CD4-positive, alpha-beta T cell treated with Interleukin-6 at 100 ng/mL for 8 hours (primary cell): ENCODE data around the gene PGPEP1.
"Not testable (repeated sequence)": the region's sequence is repeated elsewhere in the genome, so short reads cannot be mapped to it uniquely, and the experiment has no call there.

ENCODE experiments used
- DNase-seq: peaks from one replicate; pipeline ENCODE4 v3.0.0-alpha.2; 2020; ENCODE audit warnings: mixed read lengths, low spot score

The PGPEP1 gene

GRCh38 chr19:18308051-18308947 is 32.1 kb upstream of the PGPEP1 start:
- no peak for DNase-seq

- no peak for DNase-seq
These were observed 31.5 kb upstream of the PGPEP1 start for GRCh38 chr19:18308948-18309325.

GRCh38 chr19:18309525-18310064 is 30.8 kb upstream of the PGPEP1 start:
- no peak for DNase-seq

GRCh38 chr19:18310118-18310909 is 30.1 kb upstream of the PGPEP1 start:
- no peak for DNase-seq

- no peak for DNase-seq
These were observed 29.4 kb upstream of the PGPEP1 start for GRCh38 chr19:18310966-18311365.

GRCh38 chr19:18311502-18312091 is 28.8 kb upstream of the PGPEP1 start:
- DNase-seq = no peak

- DNase-seq = no peak
These were observed 28.3 kb upstream of the PGPEP1 start for GRCh38 chr19:18312092-18312534.

- no peak for DNase-seq
These were observed 27.0 kb upstream of the PGPEP1 start for GRCh38 chr19:18313398-18313797.

GRCh38 chr19:18317961-18318800 is 22.2 kb upstream of the PGPEP1 start:
- DNase-seq = peak; percentile 62

- DNase-seq = no peak
These were observed 20.7 kb upstream of the PGPEP1 start for GRCh38 chr19:18319591-18320135.

GRCh38 chr19:18320865-18321733 is 19.3 kb upstream of the PGPEP1 start:
- DNase-seq = no peak

GRCh38 chr19:18321734-18322102 is 18.7 kb upstream of the PGPEP1 start:
- peak; percentile 24 for DNase-seq

GRCh38 chr19:18322318-18322758 is 18.1 kb upstream of the PGPEP1 start:
- no peak for DNase-seq

GRCh38 chr19:18322759-18323460 is 17.5 kb upstream of the PGPEP1 start, which contains the start of gene LSM4:
LSM4 (minus strand) TSS chr19:18323076; CDS start chr19:18323020, 56 bp downstream.
- peak; percentile 99 for DNase-seq

GRCh38 chr19:18324373-18324731 is 16.0 kb upstream of the PGPEP1 start:
- DNase-seq = not testable (repeated sequence)

- DNase-seq = no peak
These were observed 13.6 kb upstream of the PGPEP1 start for GRCh38 chr19:18326772-18327171.

- DNase-seq = peak; percentile 93
These were observed 11.9 kb upstream of the PGPEP1 start for GRCh38 chr19:18328340-18329034.

- DNase-seq = no peak
These were observed 11.4 kb upstream of the PGPEP1 start for GRCh38 chr19:18329035-18329376.

GRCh38 chr19:18330868-18331267 is 9.5 kb upstream of the PGPEP1 start:
- no peak for DNase-seq
